ENCODE results near the gene CAMTA1. TPM values are rescaled to one million over a fixed set of nuclear protein-coding genes. Genes with fewer than 3 reads are reported as not detected.

Gene CAMTA1
- total RNA-seq, 1 experiment from 2014 or later: 82.2 TPM

DNA sequence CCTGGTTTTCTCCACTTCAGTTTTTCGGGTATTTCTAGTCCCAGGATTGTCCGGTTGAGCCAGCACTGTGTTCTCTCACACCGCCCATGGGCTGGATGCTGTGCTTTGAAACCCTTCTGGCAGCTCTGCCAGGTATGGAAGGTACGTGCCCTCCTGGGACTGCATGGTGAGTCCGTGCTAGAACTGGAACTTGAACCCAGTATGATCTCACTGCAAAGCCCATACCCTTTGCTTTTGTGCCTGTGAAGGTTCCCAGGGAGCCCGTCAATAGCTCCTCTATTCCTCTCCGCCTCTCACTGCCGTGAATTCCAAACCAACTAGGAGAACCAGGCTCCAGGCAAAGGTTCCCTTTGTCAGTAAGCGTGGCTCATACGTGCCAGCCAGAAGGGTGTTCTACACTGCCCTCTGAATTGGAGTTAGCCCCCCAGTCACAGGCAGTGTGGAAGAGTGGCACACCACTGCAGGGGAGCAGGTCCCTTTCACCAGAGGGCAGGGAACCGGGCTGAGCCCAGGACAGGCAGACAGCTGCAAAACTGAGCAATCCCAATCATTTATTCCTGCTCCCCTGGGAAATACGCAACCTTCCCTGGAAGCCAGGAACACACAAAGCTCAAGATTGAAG is 310.2 kb downstream of the CAMTA1 start:
- no peaks in the 10 kb centered on the region for H3K36me3 ChIP-seq (ENCODE audit: control insufficient read depth, insufficient read depth, low read length)
- ATAC-seq: no peak
- in situ Hi-C loops (cut with HindIII; ENCODE audit: low pct_unique_long_range_greater_than_20kb, low sequenced_read_pairs) (no loop called here), intact Hi-C loops (cut with micrococcal nuclease; ENCODE audit: unreplicated experiment) (no loop called here)
- no TSS peak for BruUV-seq (replicated peaks)
- ChIA-PET POLR2A (no interaction called here), CTCF (interaction anchor here (1.5 kb wide), 1 partner anchor 25 kb away, joined by 3 read pairs; no protein-coding TSS in a partner anchor)
- no peak for DNase-seq (ENCODE audit: low read depth, low spot score)
- TF ChIP-seq, protein P1, sequence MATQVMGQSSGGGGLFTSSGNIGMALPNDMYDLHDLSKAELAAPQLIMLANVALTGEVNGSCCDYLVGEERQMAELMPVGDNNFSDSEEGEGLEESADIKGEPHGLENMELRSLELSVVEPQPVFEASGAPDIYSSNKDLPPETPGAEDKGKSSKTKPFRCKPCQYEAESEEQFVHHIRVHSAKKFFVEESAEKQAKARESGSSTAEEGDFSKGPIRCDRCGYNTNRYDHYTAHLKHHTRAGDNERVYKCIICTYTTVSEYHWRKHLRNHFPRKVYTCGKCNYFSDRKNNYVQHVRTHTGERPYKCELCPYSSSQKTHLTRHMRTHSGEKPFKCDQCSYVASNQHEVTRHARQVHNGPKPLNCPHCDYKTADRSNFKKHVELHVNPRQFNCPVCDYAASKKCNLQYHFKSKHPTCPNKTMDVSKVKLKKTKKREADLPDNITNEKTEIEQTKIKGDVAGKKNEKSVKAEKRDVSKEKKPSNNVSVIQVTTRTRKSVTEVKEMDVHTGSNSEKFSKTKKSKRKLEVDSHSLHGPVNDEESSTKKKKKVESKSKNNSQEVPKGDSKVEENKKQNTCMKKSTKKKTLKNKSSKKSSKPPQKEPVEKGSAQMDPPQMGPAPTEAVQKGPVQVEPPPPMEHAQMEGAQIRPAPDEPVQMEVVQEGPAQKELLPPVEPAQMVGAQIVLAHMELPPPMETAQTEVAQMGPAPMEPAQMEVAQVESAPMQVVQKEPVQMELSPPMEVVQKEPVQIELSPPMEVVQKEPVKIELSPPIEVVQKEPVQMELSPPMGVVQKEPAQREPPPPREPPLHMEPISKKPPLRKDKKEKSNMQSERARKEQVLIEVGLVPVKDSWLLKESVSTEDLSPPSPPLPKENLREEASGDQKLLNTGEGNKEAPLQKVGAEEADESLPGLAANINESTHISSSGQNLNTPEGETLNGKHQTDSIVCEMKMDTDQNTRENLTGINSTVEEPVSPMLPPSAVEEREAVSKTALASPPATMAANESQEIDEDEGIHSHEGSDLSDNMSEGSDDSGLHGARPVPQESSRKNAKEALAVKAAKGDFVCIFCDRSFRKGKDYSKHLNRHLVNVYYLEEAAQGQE (IDR thresholded peaks at IDR 0.05; ENCODE audit: insufficient read depth in 1 of 2, low read depth in 2 of 2, low read length in 1 of 2): no peak
- TF ChIP-seq POLR2AphosphoS5 (IDR thresholded peaks at IDR 0.05; ENCODE audit: low read depth, low read length) (no peak), SIN3A (IDR thresholded peaks at IDR 0.05; ENCODE audit: borderline replicate concordance, insufficient read depth, low read depth, low read length) (no peak), TCF7L2 (IDR thresholded peaks at IDR 0.05; ENCODE audit: low read depth, low read length) (no peak)
- TF ChIP-seq, protein P2, sequence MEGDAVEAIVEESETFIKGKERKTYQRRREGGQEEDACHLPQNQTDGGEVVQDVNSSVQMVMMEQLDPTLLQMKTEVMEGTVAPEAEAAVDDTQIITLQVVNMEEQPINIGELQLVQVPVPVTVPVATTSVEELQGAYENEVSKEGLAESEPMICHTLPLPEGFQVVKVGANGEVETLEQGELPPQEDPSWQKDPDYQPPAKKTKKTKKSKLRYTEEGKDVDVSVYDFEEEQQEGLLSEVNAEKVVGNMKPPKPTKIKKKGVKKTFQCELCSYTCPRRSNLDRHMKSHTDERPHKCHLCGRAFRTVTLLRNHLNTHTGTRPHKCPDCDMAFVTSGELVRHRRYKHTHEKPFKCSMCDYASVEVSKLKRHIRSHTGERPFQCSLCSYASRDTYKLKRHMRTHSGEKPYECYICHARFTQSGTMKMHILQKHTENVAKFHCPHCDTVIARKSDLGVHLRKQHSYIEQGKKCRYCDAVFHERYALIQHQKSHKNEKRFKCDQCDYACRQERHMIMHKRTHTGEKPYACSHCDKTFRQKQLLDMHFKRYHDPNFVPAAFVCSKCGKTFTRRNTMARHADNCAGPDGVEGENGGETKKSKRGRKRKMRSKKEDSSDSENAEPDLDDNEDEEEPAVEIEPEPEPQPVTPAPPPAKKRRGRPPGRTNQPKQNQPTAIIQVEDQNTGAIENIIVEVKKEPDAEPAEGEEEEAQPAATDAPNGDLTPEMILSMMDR (IDR thresholded peaks at IDR 0.05): no peak
- H3K4me3 ChIP-seq (ENCODE audit: low read depth in 2 of 2, low read length in 2 of 2): no peak overlapping the region
- H3K4me1 ChIP-seq (ENCODE audit: control insufficient read depth, insufficient read depth, low read length): no peaks in the 10 kb centered on the region
- no peak overlapping the region for H3K27ac ChIP-seq (ENCODE audit: low read length)
- no peaks in the 10 kb centered on the region for H3K9me3 ChIP-seq (ENCODE audit: control insufficient read depth, insufficient read depth, low read depth, low read length)
- H3K27me3 ChIP-seq (ENCODE audit: control insufficient read depth, insufficient read depth, low read length): peaks cover 11% of the 10 kb centered on the region

DNA sequence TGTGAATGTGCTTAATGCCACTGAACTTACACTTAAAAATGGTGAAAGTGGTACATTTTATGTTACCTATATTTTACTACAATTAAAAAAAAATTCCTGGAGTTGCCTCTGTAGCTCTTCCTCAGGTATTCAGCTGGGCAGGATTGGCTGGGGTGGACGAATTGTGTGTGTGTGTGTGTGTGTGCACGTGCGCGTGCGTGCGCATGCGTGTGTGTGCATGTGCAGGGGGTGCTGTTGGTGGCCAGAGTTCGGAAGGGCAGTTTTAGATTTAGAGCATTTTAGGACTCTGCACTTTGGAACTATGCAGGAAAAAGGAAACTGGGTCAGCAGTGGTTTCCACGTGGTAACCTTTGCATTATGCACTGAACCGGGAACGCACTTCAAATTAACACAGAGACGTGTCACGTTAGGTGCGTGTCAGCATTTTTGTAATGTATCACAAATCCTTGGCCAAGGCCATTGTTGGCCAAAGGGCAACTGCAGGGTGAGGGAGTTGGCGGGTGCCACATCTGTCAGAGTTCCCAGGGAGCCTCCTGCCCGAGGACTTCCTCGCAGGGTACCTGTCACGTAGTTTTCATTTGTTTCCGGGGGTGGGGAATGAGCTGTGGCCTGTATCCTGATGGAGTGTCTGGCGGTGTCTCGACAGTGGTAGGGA is 312.8 kb downstream of the CAMTA1 start:
- Histone ChIP-seq H3K27ac (ENCODE audit: low read length) (no peak overlapping the region), H3K4me1 (ENCODE audit: control insufficient read depth, insufficient read depth, low read length) (no peaks in the 10 kb centered on the region), H3K36me3 (ENCODE audit: control insufficient read depth, insufficient read depth, low read length) (no peaks in the 10 kb centered on the region), H3K4me3 (ENCODE audit: low read depth in 2 of 2, low read length in 2 of 2) (no peak overlapping the region), H3K9me3 (ENCODE audit: control insufficient read depth, insufficient read depth, low read depth, low read length) (no peaks in the 10 kb centered on the region), H3K27me3 (ENCODE audit: control insufficient read depth, insufficient read depth, low read length) (peaks cover 8% of the 10 kb centered on the region; the same call in 1 of the 2 replicates)
- intact Hi-C loops (cut with micrococcal nuclease; ENCODE audit: unreplicated experiment) (no loop called here), in situ Hi-C loops (cut with HindIII; ENCODE audit: low pct_unique_long_range_greater_than_20kb, low sequenced_read_pairs) (no loop called here)
- POLR2A ChIA-PET: no interaction called here
- TF ChIP-seq, protein P1 (IDR thresholded peaks at IDR 0.05; ENCODE audit: insufficient read depth in 1 of 2, low read depth in 2 of 2, low read length in 1 of 2): no peak
- TF ChIP-seq, protein P2 (IDR thresholded peaks at IDR 0.05): no peak
- TF ChIP-seq TCF7L2 (IDR thresholded peaks at IDR 0.05; ENCODE audit: low read depth, low read length) (no peak), POLR2AphosphoS5 (IDR thresholded peaks at IDR 0.05; ENCODE audit: low read depth, low read length) (no peak), SIN3A (IDR thresholded peaks at IDR 0.05; ENCODE audit: borderline replicate concordance, insufficient read depth, low read depth, low read length) (no peak)
- ATAC-seq (no peak), DNase-seq (ENCODE audit: low read depth, low spot score) (no peak)
- no TSS peak for BruUV-seq (replicated peaks)
- CTCF ChIA-PET: interaction anchor here (1.2 kb wide), 1 partner anchor 55 kb away, joined by 3 read pairs; no protein-coding TSS in a partner anchor
